HepG2 (cell line): Measurements from ENCODE around the gene SOAT2. TPM values are rescaled to one million over a fixed set of nuclear protein-coding genes. Genes with fewer than 3 reads are reported as not detected.

Experiments
- AGO1 ChIP-seq: fragments of 200-400 bp; formaldehyde crosslinking; IDR thresholded peaks from 2 replicates; pipeline ENCODE4 v1.6.1; 2017; ENCODE audit warnings: mild to moderate bottlenecking, low read depth, low read length, moderate library complexity; ENCODE audit not compliant: poor library complexity, severe bottlenecking
- CBX5 ChIP-seq: sonication (generic); formaldehyde crosslinking; IDR thresholded peaks from 2 replicates; pipeline ENCODE4 v1.4.0; 2020; ENCODE audit warnings: missing genetic modification reagents, borderline replicate concordance
- DMAP1 ChIP-seq: IDR thresholded peaks from 2 replicates; pipeline ENCODE4 v1.6.1; 2016
- HOXA5 ChIP-seq: sonication (generic); formaldehyde crosslinking; IDR thresholded peaks from 2 replicates; pipeline ENCODE4 v1.4.0; 2020; ENCODE audit warnings: missing genetic modification reagents
- KLF12 ChIP-seq: sonication (generic); formaldehyde crosslinking; IDR thresholded peaks from 2 replicates; pipeline ENCODE4 v1.4.0; 2020; ENCODE audit warnings: missing genetic modification reagents, borderline replicate concordance
- MAZ ChIP-seq, 2 experiments: sonication (generic) in 1 of 2; formaldehyde crosslinking in 1 of 2; IDR thresholded peaks; 2 replicates each; pipeline versions ENCODE4 v1.5.0 to v1.6.1; 2012 to 2020; ENCODE audit warnings: low read depth in 2 of 2, mild to moderate bottlenecking in 2 of 2, borderline replicate concordance in 1 of 2, improper control_type of control experiment in 1 of 2, low read length in 1 of 2, missing genetic modification reagents in 1 of 2, moderate library complexity in 1 of 2
- MED13 ChIP-seq: sonication (generic); formaldehyde crosslinking; IDR thresholded peaks from 2 replicates; pipeline ENCODE4 v1.5.0; 2020; ENCODE audit warnings: missing genetic modification reagents
- MLLT10 ChIP-seq: sonication (generic); formaldehyde crosslinking; IDR thresholded peaks from 2 replicates; pipeline ENCODE4 v1.4.0; 2020; ENCODE audit warnings: missing genetic modification reagents
- SALL2 ChIP-seq: sonication (generic); formaldehyde crosslinking; IDR thresholded peaks from 2 replicates; pipeline ENCODE4 v1.8.1; 2023; ENCODE audit warnings: mild to moderate bottlenecking, missing genetic modification reagents, inconsistent platforms
- ZNF326 ChIP-seq: sonication (generic); formaldehyde crosslinking; IDR thresholded peaks from 2 replicates; pipeline ENCODE4 v1.4.0; 2020; ENCODE audit warnings: missing genetic modification reagents, borderline replicate concordance
- ZNF605 ChIP-seq: sonication (generic); formaldehyde crosslinking; IDR thresholded peaks from 2 replicates; pipeline ENCODE4 v1.8.0; 2022; ENCODE audit warnings: mild to moderate bottlenecking, missing genetic modification reagents
- ZNF709 ChIP-seq: sonication (generic); formaldehyde crosslinking; IDR thresholded peaks from 2 replicates; pipeline ENCODE4 v1.5.0; 2020; ENCODE audit warnings: mild to moderate bottlenecking, missing genetic modification reagents
- ZNF878 ChIP-seq: sonication (generic); formaldehyde crosslinking; IDR thresholded peaks from 2 replicates; pipeline ENCODE4 v1.8.1; 2023; ENCODE audit warnings: mild to moderate bottlenecking, missing genetic modification reagents, moderate library complexity
- polyA plus RNA-seq, 8 experiments: library from polyadenylated mRNA; depleted of rRNA in 3 of 8; stranded (reverse) in 7 of 8; unstranded in 1 of 8; fragments of >200 nt; fragmentation: Illumina TruSeq in 4 of 8; extraction: Trizol in 4 of 8; gene quantifications; 2 replicates each; pipeline versions ENCODE4 v1.2.1 to v1.2.3, GENCODE V29; 2011 to 2016; ENCODE audit warnings: low read depth in 4 of 8, missing spikeins in 1 of 8, mixed read lengths in 1 of 8; ENCODE audit not compliant: insufficient read depth in 1 of 8
- total RNA-seq, 5 experiments: library from RNA; depleted of rRNA; stranded (reverse); fragments of >200 nt; fragmentation: Illumina TruSeq; extraction: Trizol; gene quantifications; 2 replicates each; pipeline ENCODE4 v1.2.3, GENCODE V29; 2016; ENCODE audit warnings: low read depth in 1 of 5
- TF ChIP-seq, protein P1 (sequence below): sonication (generic); formaldehyde crosslinking; IDR thresholded peaks from 2 replicates; pipeline ENCODE4; 2020; ENCODE audit warnings: missing genetic modification reagents, mild to moderate bottlenecking, borderline replicate concordance
- TF ChIP-seq, protein P2 (sequence below): IDR thresholded peaks from 2 replicates; pipeline ENCODE4 v1.6.1; 2018; ENCODE audit warnings: missing genetic modification reagents
- TF ChIP-seq, protein P3 (sequence below): sonication (generic); formaldehyde crosslinking; conservative IDR thresholded peaks from 2 replicates; pipeline ENCODE4 v1.4.0; 2020; ENCODE audit warnings: mild to moderate bottlenecking, missing genetic modification reagents, moderate library complexity
- TF ChIP-seq, protein P4 (sequence below), 2 experiments: fragments of 450-650 bp in 1 of 2; sonication (generic) in 1 of 2; formaldehyde crosslinking; IDR thresholded peaks; 2 replicates each; pipeline versions ENCODE4 v1.5.0 to v1.8.0; 2020 to 2022; ENCODE audit warnings: mild to moderate bottlenecking in 1 of 2, missing genetic modification reagents in 1 of 2

Gene SOAT2
- total and polyA plus RNA-seq, 2 of the 13 experiments (the other 11 are each of a cell fraction or from before 2014, with no cell fraction given): 14.9 to 108 TPM

DNA sequence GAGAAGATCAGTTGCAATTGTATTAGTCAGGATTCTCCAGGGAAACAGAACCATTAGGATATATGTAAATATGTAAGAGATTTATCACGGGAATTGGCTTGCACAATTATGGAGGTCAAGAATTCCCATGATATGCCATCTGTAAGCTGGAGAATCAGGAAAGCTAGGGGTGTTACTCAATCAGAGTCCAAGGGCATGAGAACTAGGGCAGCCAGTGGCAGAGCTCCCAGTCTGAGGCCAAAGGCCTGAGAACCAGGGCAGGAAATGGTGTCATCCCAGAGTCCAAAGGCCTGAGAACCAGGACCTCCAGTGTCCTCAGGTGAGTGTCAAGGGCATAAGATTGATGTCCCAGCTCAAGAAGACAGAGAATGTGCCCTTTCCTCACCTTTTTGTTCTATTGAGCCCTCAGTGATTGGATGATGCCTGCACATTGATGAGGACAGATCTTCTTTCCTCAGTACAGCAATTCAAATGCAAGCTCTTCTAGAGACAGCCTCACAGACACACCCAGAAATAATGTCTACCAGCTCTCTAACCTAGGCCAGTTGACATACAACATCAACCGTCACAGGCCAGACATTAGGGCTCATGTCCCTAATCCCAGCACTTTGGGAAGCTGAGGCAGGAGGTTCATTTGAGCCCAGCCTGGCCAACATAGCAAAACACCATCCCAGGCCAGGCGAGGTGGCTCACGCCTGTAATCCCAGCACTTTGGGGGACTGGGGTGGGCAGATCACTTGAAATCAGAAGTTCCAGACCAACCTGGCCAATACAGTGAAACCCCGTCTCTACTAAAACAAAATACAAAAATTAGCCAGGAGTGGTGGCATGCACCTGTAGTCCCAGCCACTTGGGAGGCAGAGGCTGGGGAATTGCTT lies 42.3 kb downstream of the SOAT2 start (continued):
- TF ChIP-seq SALL2 (CRISPR knock-in tag): no peak
- no peak for TF ChIP-seq MLLT10 (CRISPR knock-in tag)
- TF ChIP-seq ZNF709 (CRISPR knock-in tag): no peak
- TF ChIP-seq, protein P1, sequence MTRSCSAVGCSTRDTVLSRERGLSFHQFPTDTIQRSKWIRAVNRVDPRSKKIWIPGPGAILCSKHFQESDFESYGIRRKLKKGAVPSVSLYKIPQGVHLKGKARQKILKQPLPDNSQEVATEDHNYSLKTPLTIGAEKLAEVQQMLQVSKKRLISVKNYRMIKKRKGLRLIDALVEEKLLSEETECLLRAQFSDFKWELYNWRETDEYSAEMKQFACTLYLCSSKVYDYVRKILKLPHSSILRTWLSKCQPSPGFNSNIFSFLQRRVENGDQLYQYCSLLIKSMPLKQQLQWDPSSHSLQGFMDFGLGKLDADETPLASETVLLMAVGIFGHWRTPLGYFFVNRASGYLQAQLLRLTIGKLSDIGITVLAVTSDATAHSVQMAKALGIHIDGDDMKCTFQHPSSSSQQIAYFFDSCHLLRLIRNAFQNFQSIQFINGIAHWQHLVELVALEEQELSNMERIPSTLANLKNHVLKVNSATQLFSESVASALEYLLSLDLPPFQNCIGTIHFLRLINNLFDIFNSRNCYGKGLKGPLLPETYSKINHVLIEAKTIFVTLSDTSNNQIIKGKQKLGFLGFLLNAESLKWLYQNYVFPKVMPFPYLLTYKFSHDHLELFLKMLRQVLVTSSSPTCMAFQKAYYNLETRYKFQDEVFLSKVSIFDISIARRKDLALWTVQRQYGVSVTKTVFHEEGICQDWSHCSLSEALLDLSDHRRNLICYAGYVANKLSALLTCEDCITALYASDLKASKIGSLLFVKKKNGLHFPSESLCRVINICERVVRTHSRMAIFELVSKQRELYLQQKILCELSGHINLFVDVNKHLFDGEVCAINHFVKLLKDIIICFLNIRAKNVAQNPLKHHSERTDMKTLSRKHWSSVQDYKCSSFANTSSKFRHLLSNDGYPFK (CRISPR knock-in tag): no peak
- no peak for TF ChIP-seq ZNF605
- TF ChIP-seq, protein P2, sequence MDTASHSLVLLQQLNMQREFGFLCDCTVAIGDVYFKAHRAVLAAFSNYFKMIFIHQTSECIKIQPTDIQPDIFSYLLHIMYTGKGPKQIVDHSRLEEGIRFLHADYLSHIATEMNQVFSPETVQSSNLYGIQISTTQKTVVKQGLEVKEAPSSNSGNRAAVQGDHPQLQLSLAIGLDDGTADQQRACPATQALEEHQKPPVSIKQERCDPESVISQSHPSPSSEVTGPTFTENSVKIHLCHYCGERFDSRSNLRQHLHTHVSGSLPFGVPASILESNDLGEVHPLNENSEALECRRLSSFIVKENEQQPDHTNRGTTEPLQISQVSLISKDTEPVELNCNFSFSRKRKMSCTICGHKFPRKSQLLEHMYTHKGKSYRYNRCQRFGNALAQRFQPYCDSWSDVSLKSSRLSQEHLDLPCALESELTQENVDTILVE: no peak
- TF ChIP-seq ZNF326 (CRISPR knock-in tag): no peak
- no peak for TF ChIP-seq ZNF878 (CRISPR knock-in tag)
- TF ChIP-seq, protein P3, sequence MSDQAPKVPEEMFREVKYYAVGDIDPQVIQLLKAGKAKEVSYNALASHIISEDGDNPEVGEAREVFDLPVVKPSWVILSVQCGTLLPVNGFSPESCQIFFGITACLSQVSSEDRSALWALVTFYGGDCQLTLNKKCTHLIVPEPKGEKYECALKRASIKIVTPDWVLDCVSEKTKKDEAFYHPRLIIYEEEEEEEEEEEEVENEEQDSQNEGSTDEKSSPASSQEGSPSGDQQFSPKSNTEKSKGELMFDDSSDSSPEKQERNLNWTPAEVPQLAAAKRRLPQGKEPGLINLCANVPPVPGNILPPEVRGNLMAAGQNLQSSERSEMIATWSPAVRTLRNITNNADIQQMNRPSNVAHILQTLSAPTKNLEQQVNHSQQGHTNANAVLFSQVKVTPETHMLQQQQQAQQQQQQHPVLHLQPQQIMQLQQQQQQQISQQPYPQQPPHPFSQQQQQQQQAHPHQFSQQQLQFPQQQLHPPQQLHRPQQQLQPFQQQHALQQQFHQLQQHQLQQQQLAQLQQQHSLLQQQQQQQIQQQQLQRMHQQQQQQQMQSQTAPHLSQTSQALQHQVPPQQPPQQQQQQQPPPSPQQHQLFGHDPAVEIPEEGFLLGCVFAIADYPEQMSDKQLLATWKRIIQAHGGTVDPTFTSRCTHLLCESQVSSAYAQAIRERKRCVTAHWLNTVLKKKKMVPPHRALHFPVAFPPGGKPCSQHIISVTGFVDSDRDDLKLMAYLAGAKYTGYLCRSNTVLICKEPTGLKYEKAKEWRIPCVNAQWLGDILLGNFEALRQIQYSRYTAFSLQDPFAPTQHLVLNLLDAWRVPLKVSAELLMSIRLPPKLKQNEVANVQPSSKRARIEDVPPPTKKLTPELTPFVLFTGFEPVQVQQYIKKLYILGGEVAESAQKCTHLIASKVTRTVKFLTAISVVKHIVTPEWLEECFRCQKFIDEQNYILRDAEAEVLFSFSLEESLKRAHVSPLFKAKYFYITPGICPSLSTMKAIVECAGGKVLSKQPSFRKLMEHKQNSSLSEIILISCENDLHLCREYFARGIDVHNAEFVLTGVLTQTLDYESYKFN (CRISPR knock-in tag): peak; percentile 74
- no peak for TF ChIP-seq MAZ (IDR thresholded peaks at IDR 0.05; ENCODE audit: borderline replicate concordance, low read depth, low read length)
- 0 out of 2 replicates have a peak, but pooled peaks have one; percentile 30 for TF ChIP-seq MAZ (CRISPR knock-in tag; IDR thresholded peaks at IDR 0.05; ENCODE audit: low read depth)
- no peak for TF ChIP-seq MED13
- TF ChIP-seq HOXA5: 0 out of 2 replicates have a peak, but pooled peaks have one; percentile 24
- no peak for TF ChIP-seq CBX5 (CRISPR knock-in tag)
- TF ChIP-seq KLF12 (CRISPR knock-in tag): no peak
- TF ChIP-seq, protein P4, sequence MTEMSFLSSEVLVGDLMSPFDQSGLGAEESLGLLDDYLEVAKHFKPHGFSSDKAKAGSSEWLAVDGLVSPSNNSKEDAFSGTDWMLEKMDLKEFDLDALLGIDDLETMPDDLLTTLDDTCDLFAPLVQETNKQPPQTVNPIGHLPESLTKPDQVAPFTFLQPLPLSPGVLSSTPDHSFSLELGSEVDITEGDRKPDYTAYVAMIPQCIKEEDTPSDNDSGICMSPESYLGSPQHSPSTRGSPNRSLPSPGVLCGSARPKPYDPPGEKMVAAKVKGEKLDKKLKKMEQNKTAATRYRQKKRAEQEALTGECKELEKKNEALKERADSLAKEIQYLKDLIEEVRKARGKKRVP (CRISPR knock-in tag; IDR thresholded peaks at IDR 0.05): no peak
- TF ChIP-seq DMAP1 (CRISPR knock-in tag): no peak
- TF ChIP-seq AGO1: no peak
